OCI-LY7 (cell line): ENCODE data around the gene MLKL.

Source experiments
- CTCF ChIP-seq: fragments of 200-600 bp; sonication (generic); conservative IDR thresholded peaks from 2 replicates; pipeline ENCODE4 v1.5.1; 2014; ENCODE audit warnings: mild to moderate bottlenecking, antibody characterized with exemption, low read length, moderate library complexity, mixed read lengths
- EZH2phosphoT487 ChIP-seq: fragments of 200-600 bp; sonication (generic); IDR thresholded peaks from 2 replicates; pipeline ENCODE4 v1.6.1; 2018; ENCODE audit warnings: low read depth, borderline replicate concordance, mild to moderate bottlenecking, mixed run types, antibody characterized with exemption, low read length, moderate library complexity, mixed read lengths

GRCh38 chr16:74716355-74716754, 15.7 kb upstream of the MLKL start:
- TF ChIP-seq CTCF (no peak; the same call in 1 of the 2 replicates), EZH2phosphoT487 (no peak)
